Suprapubic skin (tissue), 4 donors: ENCODE results near the gene TNFRSF13B. TPM values are rescaled to one million over a fixed set of nuclear protein-coding genes. Genes with fewer than 3 reads are reported as not detected.
"Not testable (repeated sequence)": the region's sequence is repeated elsewhere in the genome, so short reads cannot be mapped to it uniquely, and the experiment has no call there.

Experiments
- DNase-seq, 2 donors: peaks; one replicate each; pipeline ENCODE4 v3.0.0-alpha.2; 2019; ENCODE audit warnings: low spot score in 2 of 2
- H3K27ac ChIP-seq: fragments of 200-600 bp; sonication (generic); one replicate; pipeline ENCODE4 v1.5.1; 2019
- H3K27me3 ChIP-seq: fragments of 200-600 bp; sonication (generic); one replicate; pipeline ENCODE4 v1.5.1; 2019
- H3K36me3 ChIP-seq: fragments of 200-600 bp; sonication (generic); one replicate; pipeline ENCODE4 v1.5.1; 2019
- H3K4me1 ChIP-seq: fragments of 200-600 bp; sonication (generic); one replicate; pipeline ENCODE4 v1.5.1; 2019
- H3K4me3 ChIP-seq: fragments of 200-600 bp; sonication (generic); one replicate; pipeline ENCODE4 v1.5.1; 2019; ENCODE audit warnings: mild to moderate bottlenecking
- H3K9me3 ChIP-seq: fragments of 200-600 bp; sonication (generic); one replicate; pipeline ENCODE4 v1.5.1; 2019
- EP300 ChIP-seq: sonication (generic); formaldehyde crosslinking; IDR thresholded peaks from one replicate; pipeline ENCODE4 v1.6.1; 2017; ENCODE audit warnings: antibody characterized with exemption
- POLR2A ChIP-seq, 2 donors: fragments of 450-650 bp; IDR thresholded peaks; one replicate each; pipeline ENCODE4 v1.6.1; 2017; ENCODE audit warnings: antibody characterized with exemption in 2 of 2, mild to moderate bottlenecking in 2 of 2, moderate library complexity in 2 of 2
- POLR2AphosphoS5 ChIP-seq, 3 donors: sonication (generic); formaldehyde crosslinking; IDR thresholded peaks; one replicate each; pipeline ENCODE4 v1.6.1; 2017; ENCODE audit warnings: antibody characterized with exemption in 3 of 3
- WGBS: methylation state at CpG from one replicate; pipeline ENCODE4 v1.1.5; 2018; 5-methylcytosine and 5-hydroxymethylcytosine counted together
- total RNA-seq, 4 donors: library from RNA; depleted of rRNA; stranded (reverse); fragments of >200 nt; gene quantifications; one replicate each; pipeline ENCODE4 v1.1.0, GENCODE V29; 2016
- TF ChIP-seq, protein P1 (sequence below), 2 donors: fragments of 200-600 bp in 1 of 2; fragments of 450-650 bp in 1 of 2; sonication (generic) in 1 of 2; IDR thresholded peaks; one replicate each; pipeline ENCODE4 v1.5.1; 2016 to 2019; ENCODE audit warnings: antibody characterized with exemption in 2 of 2, mild to moderate bottlenecking in 1 of 2, moderate library complexity in 1 of 2

Gene TNFRSF13B
- total RNA-seq, 4 donors from 2014 or later, result 3.8 TPM; not detected in 3

- H3K27ac ChIP-seq, result no peak overlapping the region
- H3K36me3 ChIP-seq, result no peaks in the 10 kb centered on the region
- no peaks in the 10 kb centered on the region for H3K4me1 ChIP-seq
- TF ChIP-seq POLR2AphosphoS5 (IDR thresholded peaks at IDR 0.05), result no peak
- no peaks in the 10 kb centered on the region for H3K9me3 ChIP-seq
- peaks cover 6% of the 10 kb centered on the region for H3K27me3 ChIP-seq
- peak in 1 of 2 donors; percentile 31 for DNase-seq
- 99% methylated on average over 6 of the region's 6 CpGs for WGBS
- no peak overlapping the region for H3K4me3 ChIP-seq
Measured at GRCh38 chr17:16972346-16972745, 428 bp upstream of the TNFRSF13B start.

DNA sequence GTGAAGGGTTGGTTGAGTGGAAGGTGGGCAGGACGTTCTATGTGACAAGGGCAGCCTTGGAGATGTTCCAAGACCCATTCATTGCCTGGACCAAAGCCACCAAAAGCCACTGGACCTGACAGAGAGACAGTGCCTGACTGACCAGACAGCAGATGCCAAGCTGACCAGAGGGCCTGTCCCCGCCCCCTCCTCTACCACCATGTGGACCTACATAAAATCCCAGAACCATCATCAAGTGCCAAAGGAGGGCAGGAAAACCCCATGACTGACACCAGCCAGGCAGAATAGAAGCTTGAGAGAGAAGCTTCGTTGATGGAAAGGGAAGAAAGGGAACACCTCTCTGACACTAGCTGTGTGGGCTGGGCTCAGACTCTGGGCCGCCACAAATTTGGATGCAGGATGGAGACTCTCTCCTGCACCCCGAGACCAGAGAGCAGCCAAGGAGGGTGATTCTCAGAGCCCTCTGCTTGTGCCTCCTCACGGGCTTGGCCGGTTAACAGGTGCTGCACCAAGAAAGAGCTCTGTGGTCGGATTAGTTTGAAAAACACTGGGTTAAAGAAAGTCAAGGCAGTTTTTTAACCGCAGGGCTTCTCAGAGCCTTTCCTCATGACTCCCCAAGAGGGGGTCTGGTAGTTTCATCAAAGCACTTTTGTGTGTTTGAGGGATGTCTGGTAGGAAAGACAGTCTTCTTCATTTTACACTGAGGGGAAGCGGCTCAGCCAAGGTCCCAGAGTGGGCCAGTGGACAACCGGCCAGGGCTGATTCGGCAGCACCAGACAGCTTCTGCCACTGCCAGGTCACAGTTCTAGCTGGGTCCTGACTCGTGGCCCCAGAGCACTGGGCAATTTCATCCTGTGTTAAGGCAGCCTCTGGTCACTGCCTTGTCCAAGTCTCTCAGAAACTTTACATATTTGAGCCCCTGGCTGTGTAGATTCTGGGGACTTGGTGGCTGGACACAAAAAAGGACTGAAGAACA lies 1.7 kb downstream of the TNFRSF13B start:
- H3K27ac ChIP-seq, result no peak overlapping the region
- H3K9me3 ChIP-seq, result no peaks in the 10 kb centered on the region

DNA sequence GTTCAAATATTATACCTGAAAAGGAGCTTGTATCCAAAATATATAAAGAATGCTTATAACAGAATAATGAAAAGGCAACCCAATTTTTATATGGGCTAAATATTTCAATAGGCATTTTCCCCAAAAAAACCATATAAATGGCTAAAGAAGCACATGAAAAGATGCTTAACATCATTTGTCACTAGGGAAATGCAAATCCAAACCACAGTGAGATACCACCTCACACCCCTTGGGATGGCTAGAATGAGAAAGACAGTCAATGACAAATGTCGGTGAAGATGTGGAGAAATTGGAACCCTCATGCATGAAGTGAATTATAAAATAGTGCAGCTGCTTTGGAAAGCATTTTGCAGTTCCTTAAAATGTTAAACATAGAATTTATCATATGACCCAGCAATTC lies 3.1 kb downstream of the TNFRSF13B start:
- no peak for DNase-seq

More for the DNA sequence above, 1.7 kb downstream of the TNFRSF13B start:
- Histone ChIP-seq H3K4me1 (no peaks in the 10 kb centered on the region), H3K27me3 (peaks cover 10% of the 10 kb centered on the region), H3K4me3 (no peak overlapping the region), H3K36me3 (no peaks in the 10 kb centered on the region)
- WGBS, result 82% methylated on average over 12 of the region's 13 CpGs
- peak in 1 of 2 donors; percentile 53 for DNase-seq
- no peak for TF ChIP-seq EP300
- no peak for TF ChIP-seq POLR2A (IDR thresholded peaks at IDR 0.05)
- TF ChIP-seq, protein P1, sequence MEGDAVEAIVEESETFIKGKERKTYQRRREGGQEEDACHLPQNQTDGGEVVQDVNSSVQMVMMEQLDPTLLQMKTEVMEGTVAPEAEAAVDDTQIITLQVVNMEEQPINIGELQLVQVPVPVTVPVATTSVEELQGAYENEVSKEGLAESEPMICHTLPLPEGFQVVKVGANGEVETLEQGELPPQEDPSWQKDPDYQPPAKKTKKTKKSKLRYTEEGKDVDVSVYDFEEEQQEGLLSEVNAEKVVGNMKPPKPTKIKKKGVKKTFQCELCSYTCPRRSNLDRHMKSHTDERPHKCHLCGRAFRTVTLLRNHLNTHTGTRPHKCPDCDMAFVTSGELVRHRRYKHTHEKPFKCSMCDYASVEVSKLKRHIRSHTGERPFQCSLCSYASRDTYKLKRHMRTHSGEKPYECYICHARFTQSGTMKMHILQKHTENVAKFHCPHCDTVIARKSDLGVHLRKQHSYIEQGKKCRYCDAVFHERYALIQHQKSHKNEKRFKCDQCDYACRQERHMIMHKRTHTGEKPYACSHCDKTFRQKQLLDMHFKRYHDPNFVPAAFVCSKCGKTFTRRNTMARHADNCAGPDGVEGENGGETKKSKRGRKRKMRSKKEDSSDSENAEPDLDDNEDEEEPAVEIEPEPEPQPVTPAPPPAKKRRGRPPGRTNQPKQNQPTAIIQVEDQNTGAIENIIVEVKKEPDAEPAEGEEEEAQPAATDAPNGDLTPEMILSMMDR (IDR thresholded peaks at IDR 0.05), result no peak
- no peak for TF ChIP-seq POLR2AphosphoS5 (IDR thresholded peaks at IDR 0.05)

GRCh38 chr17:16962804-16963203 lies 9.1 kb downstream of the TNFRSF13B start:
- DNase-seq, result peak in 1 of 2 donors; percentile 59
- 69% methylated on average over 7 of the region's 7 CpGs for WGBS
- Histone ChIP-seq H3K4me1 (no peaks in the 10 kb centered on the region), H3K9me3 (no peaks in the 10 kb centered on the region), H3K4me3 (no peak overlapping the region), H3K27ac (no peak overlapping the region), H3K36me3 (no peaks in the 10 kb centered on the region), H3K27me3 (peaks cover 14% of the 10 kb centered on the region)
- TF ChIP-seq POLR2AphosphoS5 (IDR thresholded peaks at IDR 0.05), result no peak
- TF ChIP-seq, protein P1 (IDR thresholded peaks at IDR 0.05), result no peak
- TF ChIP-seq POLR2A (IDR thresholded peaks at IDR 0.05), result no peak
- no peak for TF ChIP-seq EP300

More for the DNA sequence above, 3.1 kb downstream of the TNFRSF13B start:
- no peak overlapping the region for H3K4me3 ChIP-seq
- no peaks in the 10 kb centered on the region for H3K36me3 ChIP-seq
- whole genome bisulfite sequencing, result 97% methylated on average over 1 of the region's 1 CpG
- no peaks in the 10 kb centered on the region for H3K4me1 ChIP-seq
- H3K27ac ChIP-seq, result no peak overlapping the region
- H3K27me3 ChIP-seq, result peaks cover 17% of the 10 kb centered on the region
- TF ChIP-seq, protein P1 (IDR thresholded peaks at IDR 0.05), result no peak
- TF ChIP-seq EP300 (no peak), POLR2A (IDR thresholded peaks at IDR 0.05) (no peak), POLR2AphosphoS5 (IDR thresholded peaks at IDR 0.05) (no peak)
- H3K9me3 ChIP-seq, result no peaks in the 10 kb centered on the region

DNA sequence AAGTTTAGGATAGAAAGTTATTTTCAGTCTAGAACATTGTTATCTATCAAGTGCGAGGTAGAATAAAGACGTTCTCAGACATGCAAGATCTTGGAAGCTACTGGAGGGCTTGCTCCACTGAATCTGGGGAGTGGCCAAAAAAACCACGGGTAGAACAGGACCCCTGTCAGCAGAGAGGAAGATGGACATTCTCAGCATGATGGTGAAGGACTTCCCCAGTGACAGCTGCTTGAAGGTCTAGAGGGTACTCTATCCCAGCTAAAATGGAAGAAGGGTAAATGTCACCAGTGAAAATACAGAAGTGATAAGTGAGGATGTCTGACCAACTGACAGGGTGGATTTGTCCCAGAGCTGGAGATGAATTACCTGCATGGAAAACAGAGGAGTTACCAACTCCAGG lies 10.1 kb downstream of the TNFRSF13B start:
- H3K4me1 ChIP-seq, result no peaks in the 10 kb centered on the region
- H3K36me3 ChIP-seq, result no peaks in the 10 kb centered on the region
- DNase-seq, result peak in 1 of 2 donors; percentile 26
- TF ChIP-seq, protein P1 (IDR thresholded peaks at IDR 0.05), result no peak
- H3K27ac ChIP-seq, result no peak overlapping the region
- 75% methylated on average over 3 of the region's 3 CpGs for WGBS
- H3K4me3 ChIP-seq, result no peak overlapping the region
- H3K27me3 ChIP-seq, result peaks cover 14% of the 10 kb centered on the region
- H3K9me3 ChIP-seq, result no peaks in the 10 kb centered on the region

DNA sequence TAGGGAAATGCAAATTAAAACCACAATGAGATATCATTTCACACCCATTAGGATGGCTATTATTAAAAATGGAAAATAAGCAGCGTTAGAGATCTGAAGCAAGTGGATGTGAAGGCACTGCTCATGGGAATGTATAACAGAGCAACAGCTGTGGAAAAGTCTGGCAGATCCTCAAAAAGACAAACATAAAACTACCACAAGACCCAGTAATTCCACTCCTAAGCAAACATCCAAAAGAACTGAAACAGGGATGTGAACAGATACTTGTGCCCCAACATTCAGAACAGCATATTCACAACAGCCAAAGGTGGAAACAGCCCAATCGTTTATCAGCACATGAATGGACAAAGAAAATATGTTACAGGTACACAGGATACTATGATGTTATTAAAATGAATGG lies 10.9 kb downstream of the TNFRSF13B start:
- not testable (repeated sequence) for H3K4me1 ChIP-seq, H3K36me3 ChIP-seq, H3K27ac ChIP-seq, H3K9me3 ChIP-seq, DNase-seq, H3K4me3 ChIP-seq
- peaks cover 22% of the 10 kb centered on the region for H3K27me3 ChIP-seq
- WGBS, result 52% methylated on average over 2 of the region's 2 CpGs

DNA sequence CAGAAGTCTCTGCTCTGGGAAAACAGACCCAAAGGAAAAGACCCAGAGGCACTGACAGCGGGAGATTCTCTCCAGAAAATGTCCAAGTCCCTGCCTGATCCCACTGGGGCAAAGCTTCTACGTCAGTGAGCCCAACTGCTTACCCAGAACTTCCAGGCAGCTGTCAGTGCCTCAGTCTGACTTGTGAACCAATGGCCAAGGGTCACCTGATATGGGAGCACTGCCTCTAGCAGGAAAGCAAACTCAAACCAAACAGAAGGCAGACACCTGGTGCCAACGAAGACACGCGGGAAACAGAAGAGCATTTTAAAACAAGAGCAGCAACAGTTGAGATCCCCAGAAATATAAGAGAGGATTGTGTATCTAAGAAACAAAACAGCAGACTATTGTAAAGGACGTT lies 16.9 kb downstream of the TNFRSF13B start:
- H3K36me3 ChIP-seq, H3K9me3 ChIP-seq, H3K4me1 ChIP-seq, H3K27ac ChIP-seq, DNase-seq, H3K4me3 ChIP-seq: not testable (repeated sequence)
- H3K27me3 ChIP-seq, result peaks cover 40% of the 10 kb centered on the region
- 37% methylated on average over 6 of the region's 6 CpGs for WGBS
